G401 (cell line): ENCODE data around the gene LYPD5. TPM values are rescaled to one million over a fixed set of nuclear protein-coding genes. Genes with fewer than 3 reads are reported as not detected.
"Not testable (repeated sequence)": the region's sequence is repeated elsewhere in the genome, so short reads cannot be mapped to it uniquely, and the experiment has no call there.

Source experiments
- DNase-seq: peaks from one replicate; pipeline ENCODE4 v3.0.0-alpha.2; 2015; ENCODE audit warnings: low spot score
- in situ Hi-C: cut with HindIII; loops from 2 replicates; pipeline ENCODE4 v1.10.0; 2016; ENCODE audit warnings: low sequenced_read_pairs, mixed read lengths
- total RNA-seq: library from RNA; depleted of rRNA; stranded (reverse); fragments of >200 nt; shearing (Covaris generic); gene quantifications from 2 replicates; pipeline ENCODE4 v1.2.3, GENCODE V29; 2014

LYPD5 gene
- total RNA-seq, 1 experiment from 2014 or later, result not detected

GRCh38 chr19:43781630-43782310, 20.5 kb downstream of the LYPD5 start:
- in situ Hi-C loops, result no loop called here
- no peak for DNase-seq

- in situ Hi-C loops, result no loop called here
Observed at GRCh38 chr19:43780706-43781525, 21.3 kb downstream of the LYPD5 start, which contains the start of gene KCNN4. KCNN4 (minus strand) TSS chr19:43780973; CDS start chr19:43780861, 112 bp downstream.

GRCh38 chr19:43779820-43780219, 22.4 kb downstream of the LYPD5 start:
- in situ Hi-C loops, result no loop called here
- no peak for DNase-seq

More at GRCh38 chr19:43780706-43781525, 21.3 kb downstream of the LYPD5 start, which contains the start of gene KCNN4:
- no peak for DNase-seq

GRCh38 chr19:43779147-43779819, 23.0 kb downstream of the LYPD5 start:
- DNase-seq, result no peak
- in situ Hi-C loops, result no loop called here

GRCh38 chr19:43778651-43779050, 23.6 kb downstream of the LYPD5 start:
- in situ Hi-C loops, result no loop called here
- DNase-seq, result no peak

- DNase-seq, result no peak
- in situ Hi-C loops, result no loop called here
Observed at GRCh38 chr19:43777163-43777695, 25.0 kb downstream of the LYPD5 start.

- no peak for DNase-seq
- in situ Hi-C loops, result no loop called here
Observed at GRCh38 chr19:43776286-43776685, 26.0 kb downstream of the LYPD5 start.

- in situ Hi-C loops, result no loop called here
Observed at GRCh38 chr19:43775299-43775890, 26.9 kb downstream of the LYPD5 start.

GRCh38 chr19:43774940-43775258, 27.3 kb downstream of the LYPD5 start:
- in situ Hi-C loops, DNase-seq: not testable (repeated sequence)

More at GRCh38 chr19:43775299-43775890, 26.9 kb downstream of the LYPD5 start:
- DNase-seq, result no peak

- in situ Hi-C loops, result no loop called here
- DNase-seq, result peak; percentile 48
Observed at GRCh38 chr19:43774103-43774939, 27.9 kb downstream of the LYPD5 start.

- DNase-seq, result no peak
- in situ Hi-C loops, result no loop called here
Observed at GRCh38 chr19:43773725-43774102, 28.5 kb downstream of the LYPD5 start.

- in situ Hi-C loops, result no loop called here
- DNase-seq, result no peak
Observed at GRCh38 chr19:43769256-43769655, 33.0 kb downstream of the LYPD5 start.

- DNase-seq, result no peak
- in situ Hi-C loops, result no loop called here
Observed at GRCh38 chr19:43768273-43769050, 33.8 kb downstream of the LYPD5 start.

- no peak for DNase-seq
- in situ Hi-C loops, result no loop called here
Observed at GRCh38 chr19:43767818-43768217, 34.4 kb downstream of the LYPD5 start.

- no peak for DNase-seq
- in situ Hi-C loops, result no loop called here
Observed at GRCh38 chr19:43767316-43767715, 34.9 kb downstream of the LYPD5 start.

- in situ Hi-C loops, result no loop called here
- no peak for DNase-seq
Observed at GRCh38 chr19:43766755-43767043, 35.5 kb downstream of the LYPD5 start.

- no peak for DNase-seq
- in situ Hi-C loops, result no loop called here
Observed at GRCh38 chr19:43765109-43765876, 37.0 kb downstream of the LYPD5 start.
